NCI-H1694 (cell line): Measurements from ENCODE around the gene ESR1.
"Not testable (repeated sequence)": the region's sequence is repeated elsewhere in the genome, so short reads cannot be mapped to it uniquely, and the experiment has no call there.

Experiments used
- DNase-seq: peaks from one replicate; lab custom pipeline; 2025; lab: John Stamatoyannopoulos, UW

Gene ESR1

GRCh38 chr6:151988199-151988598 lies 180.7 kb downstream of the ESR1 start:
- DNase-seq, result not testable (repeated sequence)

- DNase-seq, result no peak
Measured at GRCh38 chr6:151992091-151992490, 184.6 kb downstream of the ESR1 start.

GRCh38 chr6:151993364-151993763 lies 185.9 kb downstream of the ESR1 start:
- no peak for DNase-seq

- DNase-seq, result no peak
Measured at GRCh38 chr6:151998784-151999183, 191.3 kb downstream of the ESR1 start.

- DNase-seq, result no peak
Measured at GRCh38 chr6:151999194-151999593, 191.7 kb downstream of the ESR1 start.

- no peak for DNase-seq
Measured at GRCh38 chr6:152001408-152001807, 193.9 kb downstream of the ESR1 start.

GRCh38 chr6:152002306-152002705 lies 194.8 kb downstream of the ESR1 start:
- no peak for DNase-seq

- DNase-seq, result no peak
Measured at GRCh38 chr6:152004036-152004566, 196.6 kb downstream of the ESR1 start.

- no peak for DNase-seq
Measured at GRCh38 chr6:152004896-152005295, 197.4 kb downstream of the ESR1 start.

GRCh38 chr6:152008779-152009178 lies 201.3 kb downstream of the ESR1 start:
- DNase-seq, result no peak

- DNase-seq, result no peak
Measured at GRCh38 chr6:152012227-152012626, 204.7 kb downstream of the ESR1 start.

- DNase-seq, result no peak
Measured at GRCh38 chr6:152018876-152019275, 211.4 kb downstream of the ESR1 start.

GRCh38 chr6:152022303-152022702 lies 214.8 kb downstream of the ESR1 start:
- no peak for DNase-seq

GRCh38 chr6:152023613-152024012 lies 216.1 kb downstream of the ESR1 start:
- DNase-seq, result no peak

GRCh38 chr6:152026291-152026690 lies 218.8 kb downstream of the ESR1 start:
- no peak for DNase-seq

GRCh38 chr6:152026744-152027143 lies 219.3 kb downstream of the ESR1 start:
- DNase-seq, result not testable (repeated sequence)

- not testable (repeated sequence) for DNase-seq
Measured at GRCh38 chr6:152033765-152034164, 226.3 kb downstream of the ESR1 start.

GRCh38 chr6:152034631-152035030 lies 227.1 kb downstream of the ESR1 start:
- DNase-seq, result no peak

- DNase-seq, result no peak
Measured at GRCh38 chr6:152046118-152046517, 238.6 kb downstream of the ESR1 start.

GRCh38 chr6:152048921-152049320 lies 241.4 kb downstream of the ESR1 start:
- DNase-seq, result no peak

GRCh38 chr6:152049502-152049901 lies 242.0 kb downstream of the ESR1 start:
- no peak for DNase-seq

- DNase-seq, result no peak
Measured at GRCh38 chr6:152050451-152051195, 243.1 kb downstream of the ESR1 start.

GRCh38 chr6:152052061-152052460 lies 244.6 kb downstream of the ESR1 start:
- DNase-seq, result no peak

- no peak for DNase-seq
Measured at GRCh38 chr6:152053332-152053731, 245.8 kb downstream of the ESR1 start.
